Measurements from ENCODE around the gene MYL6. TPM values are rescaled to one million over a fixed set of nuclear protein-coding genes. Genes with fewer than 3 reads are reported as not detected.

Gene MYL6
- total and polyA plus RNA-seq, 9 of the 15 experiments (the other 6 are each of a cell fraction or from before 2014, with no cell fraction given): 557 to 1,664 (median 958) TPM

DNA sequence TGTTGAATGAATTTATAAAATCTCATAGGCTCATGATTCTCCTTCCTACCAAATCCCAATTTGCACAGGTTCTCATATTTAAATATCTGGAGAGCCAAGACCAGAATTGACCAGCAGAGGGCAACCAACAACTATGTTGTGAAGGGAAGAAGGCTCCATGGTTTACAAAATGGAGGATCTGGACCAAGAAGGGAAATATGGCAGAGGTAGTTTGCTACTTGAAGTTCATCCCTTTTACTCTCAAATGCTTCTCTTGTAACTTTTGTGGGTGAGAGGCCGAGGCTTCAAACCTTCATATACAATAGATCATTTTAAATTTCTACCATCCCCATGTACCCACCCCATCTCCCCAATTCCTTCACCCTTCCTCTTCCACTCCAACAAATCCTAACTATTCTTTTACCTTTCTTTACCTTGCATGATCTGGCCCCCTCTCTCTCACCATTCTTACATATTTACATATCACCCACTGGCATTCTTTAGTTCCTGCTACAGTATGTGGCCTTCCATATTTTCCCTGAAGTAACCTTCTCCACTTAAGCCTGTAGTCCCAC, 34.9 kb downstream of the MYL6 start (continued):
- TF ChIP-seq, protein P1, sequence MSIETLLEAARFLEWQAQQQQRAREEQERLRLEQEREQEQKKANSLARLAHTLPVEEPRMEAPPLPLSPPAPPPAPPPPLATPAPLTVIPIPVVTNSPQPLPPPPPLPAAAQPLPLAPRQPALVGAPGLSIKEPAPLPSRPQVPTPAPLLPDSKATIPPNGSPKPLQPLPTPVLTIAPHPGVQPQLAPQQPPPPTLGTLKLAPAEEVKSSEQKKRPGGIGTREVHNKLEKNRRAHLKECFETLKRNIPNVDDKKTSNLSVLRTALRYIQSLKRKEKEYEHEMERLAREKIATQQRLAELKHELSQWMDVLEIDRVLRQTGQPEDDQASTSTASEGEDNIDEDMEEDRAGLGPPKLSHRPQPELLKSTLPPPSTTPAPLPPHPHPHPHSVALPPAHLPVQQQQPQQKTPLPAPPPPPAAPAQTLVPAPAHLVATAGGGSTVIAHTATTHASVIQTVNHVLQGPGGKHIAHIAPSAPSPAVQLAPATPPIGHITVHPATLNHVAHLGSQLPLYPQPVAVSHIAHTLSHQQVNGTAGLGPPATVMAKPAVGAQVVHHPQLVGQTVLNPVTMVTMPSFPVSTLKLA (conservative IDR thresholded peaks at IDR 0.05): 0 out of 4 replicates have a peak, but pooled peaks of 1 of the 2 experiments have one; percentile 30
- 0 out of 4 replicates have a peak, but pooled peaks of 1 of the 2 experiments have one; percentile 53 for TF ChIP-seq CSDE1 (IDR thresholded peaks at IDR 0.05)
- TF ChIP-seq CC2D1A (IDR thresholded peaks at IDR 0.05): peak; percentile 69; the same call in 1 of the 2 replicates
- TF ChIP-seq YY1 (IDR thresholded peaks at IDR 0.05; ENCODE audit: borderline replicate concordance in 1 of 3, control insufficient read depth in 1 of 3, extremely low read depth in 1 of 3, insufficient read depth in 3 of 3, insufficient read length in 1 of 3, insufficient replicate concordance in 2 of 3, low read depth in 1 of 3, low read length in 2 of 3): peak; percentile 38 to 95 (median 83)
- TF ChIP-seq TBP (optimal IDR thresholded peaks at IDR 0.05; ENCODE audit: low read depth, low read length): peak; percentile 21
- TF ChIP-seq ZFX (CRISPR knock-in tag; IDR thresholded peaks at IDR 0.05): 0 out of 2 replicates have a peak, but pooled peaks have one; percentile 20
- no peak for TF ChIP-seq ETV5 (CRISPR knock-in tag; IDR thresholded peaks at IDR 0.05; ENCODE audit: low read depth)
- TF ChIP-seq ARID1B (IDR thresholded peaks at IDR 0.05): peak; percentile 10; the same call in 1 of the 2 replicates
- no peak for TF ChIP-seq ZNF311 (CRISPR knock-in tag; IDR thresholded peaks at IDR 0.05)
- TF ChIP-seq, protein P2, sequence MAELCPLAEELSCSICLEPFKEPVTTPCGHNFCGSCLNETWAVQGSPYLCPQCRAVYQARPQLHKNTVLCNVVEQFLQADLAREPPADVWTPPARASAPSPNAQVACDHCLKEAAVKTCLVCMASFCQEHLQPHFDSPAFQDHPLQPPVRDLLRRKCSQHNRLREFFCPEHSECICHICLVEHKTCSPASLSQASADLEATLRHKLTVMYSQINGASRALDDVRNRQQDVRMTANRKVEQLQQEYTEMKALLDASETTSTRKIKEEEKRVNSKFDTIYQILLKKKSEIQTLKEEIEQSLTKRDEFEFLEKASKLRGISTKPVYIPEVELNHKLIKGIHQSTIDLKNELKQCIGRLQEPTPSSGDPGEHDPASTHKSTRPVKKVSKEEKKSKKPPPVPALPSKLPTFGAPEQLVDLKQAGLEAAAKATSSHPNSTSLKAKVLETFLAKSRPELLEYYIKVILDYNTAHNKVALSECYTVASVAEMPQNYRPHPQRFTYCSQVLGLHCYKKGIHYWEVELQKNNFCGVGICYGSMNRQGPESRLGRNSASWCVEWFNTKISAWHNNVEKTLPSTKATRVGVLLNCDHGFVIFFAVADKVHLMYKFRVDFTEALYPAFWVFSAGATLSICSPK (IDR thresholded peaks at IDR 0.05; ENCODE audit: borderline replicate concordance): 0 out of 2 replicates have a peak, but pooled peaks have one; percentile 64
- no peak for TF ChIP-seq KHSRP (IDR thresholded peaks at IDR 0.05)
- TF ChIP-seq ZNF696 (CRISPR knock-in tag; conservative IDR thresholded peaks at IDR 0.05): no peak
- no peak for TF ChIP-seq PCBP1 (IDR thresholded peaks at IDR 0.05; ENCODE audit: low read depth, low read length, poor library complexity, severe bottlenecking)
- TF ChIP-seq ELF2 (CRISPR knock-in tag; IDR thresholded peaks at IDR 0.05): no peak
- no peak for TF ChIP-seq ZNF316 (IDR thresholded peaks at IDR 0.05)
- 0 out of 2 replicates have a peak, but pooled peaks have one; percentile 26 for TF ChIP-seq RBFOX2 (IDR thresholded peaks at IDR 0.05; ENCODE audit: low read depth, low read length)
- TF ChIP-seq ARHGAP35 (IDR thresholded peaks at IDR 0.05; ENCODE audit: partially characterized antibody): no peak
- TF ChIP-seq GTF2A2 (tag; IDR thresholded peaks at IDR 0.05): no peak
- TF ChIP-seq RBM22 (IDR thresholded peaks at IDR 0.05; ENCODE audit: low read depth, low read length, poor library complexity, severe bottlenecking): no peak
- TF ChIP-seq, protein P3, sequence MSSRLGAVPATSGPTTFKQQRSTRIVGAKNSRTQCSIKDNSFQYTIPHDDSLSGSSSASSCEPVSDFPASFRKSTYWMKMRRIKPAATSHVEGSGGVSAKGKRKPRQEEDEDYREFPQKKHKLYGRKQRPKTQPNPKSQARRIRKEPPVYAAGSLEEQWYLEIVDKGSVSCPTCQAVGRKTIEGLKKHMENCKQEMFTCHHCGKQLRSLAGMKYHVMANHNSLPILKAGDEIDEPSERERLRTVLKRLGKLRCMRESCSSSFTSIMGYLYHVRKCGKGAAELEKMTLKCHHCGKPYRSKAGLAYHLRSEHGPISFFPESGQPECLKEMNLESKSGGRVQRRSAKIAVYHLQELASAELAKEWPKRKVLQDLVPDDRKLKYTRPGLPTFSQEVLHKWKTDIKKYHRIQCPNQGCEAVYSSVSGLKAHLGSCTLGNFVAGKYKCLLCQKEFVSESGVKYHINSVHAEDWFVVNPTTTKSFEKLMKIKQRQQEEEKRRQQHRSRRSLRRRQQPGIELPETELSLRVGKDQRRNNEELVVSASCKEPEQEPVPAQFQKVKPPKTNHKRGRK (tag; IDR thresholded peaks at IDR 0.05): no peak
- TF ChIP-seq FOXA1 (IDR thresholded peaks at IDR 0.05; ENCODE audit: borderline replicate concordance): no peak
- TF ChIP-seq SNIP1 (IDR thresholded peaks at IDR 0.05; ENCODE audit: low read depth): 0 out of 2 replicates have a peak, but pooled peaks have one; percentile 11
- TF ChIP-seq ZNF431 (CRISPR knock-in tag; IDR thresholded peaks at IDR 0.05): no peak
- TF ChIP-seq MXI1 (IDR thresholded peaks at IDR 0.05; ENCODE audit: low read depth, low read length): no peak

Measured in K562 (cell line).